A549 (cell line): ENCODE measurements around the gene ZNHIT6. TPM values are rescaled to one million over a fixed set of nuclear protein-coding genes. Genes with fewer than 3 reads are reported as not detected.

Source experiments
- ATAC-seq, 2 experiments: fragments of 200-7000 bp in 1 of 2; fragments of >200 bp in 1 of 2; cut with Nextera tagmentation in 1 of 2; cut with Tn5 transposase in 1 of 2; 3 replicates each; pipeline versions ENCODE4 v1.8.0 to v1.9.1; 2018 to 2020; ENCODE audit warnings: mild to moderate bottlenecking in 1 of 2, moderate library complexity in 1 of 2
- CTCF ChIA-PET: fragments of 300-600 bp; sonication (Branson Sonifier 250); formaldehyde crosslinking; extraction: SDS; loops from one replicate; lab custom pipeline; 2021; ENCODE audit warnings: antibody characterized with exemption, inconsistent platforms; lab: Yijun Ruan, JAX
- POLR2A ChIA-PET: fragments of 350-600 bp; formaldehyde crosslinking; extraction: SDS; loops from one replicate; lab custom pipeline; 2021; ENCODE audit warnings: antibody characterized with exemption, inconsistent platforms; lab: Yijun Ruan, JAX
- DNase-seq, 2 experiments: peaks; one replicate each; pipeline versions ENCODE4 v3.0.0 to v3.0.0-alpha.2; 2011 to 2016; ENCODE audit warnings: low read depth in 1 of 2, low spot score in 1 of 2
- FAIRE-seq: peaks from 2 replicates; lab custom pipeline; 2011; peaks lifted over from hg19 to GRCh38; lab: Jason Lieb, UNC
- H3K27ac ChIP-seq, 2 experiments: fragments of >200 bp; sonication (Bioruptor Twin); formaldehyde crosslinking; 3 replicates each; pipeline ENCODE4 v1.5.1; 2016 to 2017
- H3K4me1 ChIP-seq: fragments of >200 bp; sonication (Bioruptor Twin); formaldehyde crosslinking; 3 replicates; pipeline ENCODE4 v1.6.1; 2016
- H3K4me2 ChIP-seq: fragments of >200 bp; sonication (Bioruptor Twin); formaldehyde crosslinking; 3 replicates; pipeline ENCODE4 v1.6.1; 2016
- H3K4me3 ChIP-seq: fragments of >200 bp; sonication (Bioruptor Twin); formaldehyde crosslinking; 3 replicates; pipeline ENCODE4 v1.5.1; 2016
- H3K9me3 ChIP-seq: fragments of >200 bp; sonication (Bioruptor Twin); formaldehyde crosslinking; 3 replicates; pipeline ENCODE4 v1.6.1; 2016
- CHD4 ChIP-seq: fragments of 200-600 bp; sonication (generic); IDR thresholded peaks from 2 replicates; pipeline ENCODE4 v1.6.1; 2016; ENCODE audit warnings: antibody characterized with exemption, mild to moderate bottlenecking, borderline replicate concordance
- EHF ChIP-seq: fragments of 250-450 bp; sonication (Bioruptor Pico); IDR thresholded peaks from 2 replicates; pipeline ENCODE4 v1.5.0; 2020; ENCODE audit warnings: mild to moderate bottlenecking
- FOSL2 ChIP-seq, 2 experiments: fragments of 450-650 bp in 1 of 2; fragments of >200 bp in 1 of 2; sonication (Bioruptor Twin) in 1 of 2; formaldehyde crosslinking; IDR thresholded peaks; 2 replicates each; pipeline versions ENCODE4 v1.5.0 to v1.6.1; 2016 to 2020; ENCODE audit warnings: mild to moderate bottlenecking in 1 of 2, moderate library complexity in 1 of 2
- HDAC2 ChIP-seq: fragments of 200-600 bp; sonication (generic); IDR thresholded peaks from 2 replicates; pipeline ENCODE4 v1.6.1; 2016
- HOXB5 ChIP-seq: fragments of 250-450 bp; sonication (Bioruptor Pico); IDR thresholded peaks from 2 replicates; pipeline ENCODE4 v1.5.0; 2020; ENCODE audit warnings: mild to moderate bottlenecking, moderate library complexity
- KDM1A ChIP-seq: fragments of 200-600 bp; sonication (generic); IDR thresholded peaks from 2 replicates; pipeline ENCODE4 v1.6.1; 2016; ENCODE audit warnings: low read depth, mild to moderate bottlenecking
- MAFK ChIP-seq: fragments of 450-650 bp; IDR thresholded peaks from 2 replicates; pipeline ENCODE4 v1.6.1; 2014; ENCODE audit not compliant: partially characterized antibody
- NR3C1 ChIP-seq: fragments of >200 bp; sonication (Bioruptor Twin); formaldehyde crosslinking; IDR thresholded peaks from 3 replicates; pipeline ENCODE4 v1.6.1; 2017
- PHF8 ChIP-seq: fragments of 200-600 bp; sonication (generic); IDR thresholded peaks from 2 replicates; pipeline ENCODE4 v1.6.1; 2016; ENCODE audit warnings: low read depth, mild to moderate bottlenecking, antibody characterized with exemption, moderate library complexity, borderline replicate concordance
- RAD21 ChIP-seq, 2 experiments: fragments of >200 bp in 1 of 2; sonication (Bioruptor Twin) in 1 of 2; formaldehyde crosslinking in 1 of 2; IDR thresholded peaks in 1 of 2; conservative IDR thresholded peaks in 1 of 2; 2 replicates in 1 of 2; 3 replicates in 1 of 2; pipeline ENCODE4 v1.6.1; 2012 to 2018; ENCODE audit warnings: inconsistent platforms in 1 of 2
- RARB ChIP-seq: fragments of 250-450 bp; sonication (Bioruptor Pico); IDR thresholded peaks from 2 replicates; pipeline ENCODE4 v1.8.0; 2021; ENCODE audit warnings: mild to moderate bottlenecking, moderate library complexity
- SMC3 ChIP-seq: fragments of >200 bp; sonication (Bioruptor Twin); formaldehyde crosslinking; IDR thresholded peaks from 3 replicates; pipeline ENCODE4 v1.6.1; 2018; ENCODE audit warnings: inconsistent platforms
- ZNF302 ChIP-seq: fragments of 250-450 bp; sonication (Bioruptor Pico); IDR thresholded peaks from 2 replicates; pipeline ENCODE4 v1.9.0; 2021; ENCODE audit warnings: inconsistent platforms, mild to moderate bottlenecking, moderate library complexity
- WGBS: methylation state at CpG from one replicate; pipeline ENCODE4 v1.1.6; 2017; ENCODE audit errors: missing lambda C conversion rate; 5-methylcytosine and 5-hydroxymethylcytosine counted together
- polyA plus RNA-seq, 4 experiments: library from polyadenylated mRNA; depleted of rRNA in 3 of 4; stranded (reverse); fragments of >200 nt; fragmentation: RNase III in 1 of 4; extraction: RNeasy Plus Mini Kit Qiagen cat#74134 plus additional on column Dnase treatment in 1 of 4; gene quantifications; 2 replicates in 3 of 4; 3 replicates in 1 of 4; pipeline ENCODE4 v1.2.3, GENCODE V29; 2011 to 2017
- TF ChIP-seq, protein P1 (sequence below): fragments of 450-650 bp; IDR thresholded peaks from 2 replicates; pipeline ENCODE4 v1.6.1; 2014; ENCODE audit warnings: antibody characterized with exemption
- TF ChIP-seq, protein P2 (sequence below): IDR thresholded peaks from 2 replicates; pipeline ENCODE4 v1.6.1; 2012
- TF ChIP-seq, protein P3 (sequence below): fragments of >200 bp; sonication (Bioruptor Twin); formaldehyde crosslinking; IDR thresholded peaks from 3 replicates; pipeline ENCODE4 v1.5.1; 2016

ZNHIT6 gene
- polyA plus RNA-seq, 2 of the 4 experiments (the other 2 are of a cell fraction) = 20.3 to 31.4 TPM

DNA sequence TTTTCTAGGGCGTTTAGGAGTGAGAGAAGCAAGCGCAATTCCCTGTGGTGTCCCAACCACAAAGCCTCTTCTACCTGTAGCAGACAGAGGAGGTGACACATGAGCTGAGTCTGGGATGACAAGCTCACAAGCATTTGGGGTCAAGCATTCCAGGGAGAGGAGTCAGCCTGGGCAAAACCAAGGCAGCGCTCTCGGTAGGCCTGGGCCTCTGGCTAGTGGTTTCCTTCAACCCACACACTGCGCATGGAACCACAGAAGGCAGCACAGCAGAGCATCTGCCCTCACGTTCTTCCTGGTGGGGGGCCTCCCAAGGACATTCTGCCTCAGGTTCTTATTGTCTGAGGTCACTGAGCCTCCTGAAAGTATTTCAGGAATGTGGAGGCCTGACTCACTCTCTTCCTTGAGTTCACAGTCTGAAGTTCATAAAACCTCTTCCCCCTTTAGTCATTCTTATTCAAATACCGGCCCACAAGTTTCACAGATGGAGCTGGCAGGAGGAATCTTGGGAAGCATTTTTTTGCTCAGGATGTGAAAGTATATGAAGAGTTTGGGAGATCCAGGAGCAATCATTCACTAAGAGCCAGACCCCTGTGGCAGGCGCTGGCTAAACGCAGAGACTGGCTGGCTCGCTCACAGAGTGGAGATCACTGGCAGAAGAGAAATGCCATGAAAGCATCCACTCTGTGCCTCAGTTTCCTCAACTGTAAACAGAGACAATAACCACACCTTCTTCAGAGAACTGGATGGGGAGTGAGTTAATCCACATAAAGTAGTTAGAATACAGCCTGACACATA lies 100.9 kb downstream of the ZNHIT6 start (continued):
- TF ChIP-seq HDAC2 (no peak), MAFK (no peak), ZNF302 (CRISPR knock-in tag) (0 out of 2 replicates have a peak, but pooled peaks have one; percentile 34), HOXB5 (CRISPR knock-in tag) (no peak), FOSL2 (IDR thresholded peaks at IDR 0.05) (peak; percentile 93), FOSL2 (CRISPR knock-in tag; IDR thresholded peaks at IDR 0.05) (peak; percentile 94), NR3C1 (no peak), SMC3 (peak; percentile 21; the same call in 1 of the 3 replicates), PHF8 (no peak), CHD4 (no peak)
- TF ChIP-seq, protein P1, sequence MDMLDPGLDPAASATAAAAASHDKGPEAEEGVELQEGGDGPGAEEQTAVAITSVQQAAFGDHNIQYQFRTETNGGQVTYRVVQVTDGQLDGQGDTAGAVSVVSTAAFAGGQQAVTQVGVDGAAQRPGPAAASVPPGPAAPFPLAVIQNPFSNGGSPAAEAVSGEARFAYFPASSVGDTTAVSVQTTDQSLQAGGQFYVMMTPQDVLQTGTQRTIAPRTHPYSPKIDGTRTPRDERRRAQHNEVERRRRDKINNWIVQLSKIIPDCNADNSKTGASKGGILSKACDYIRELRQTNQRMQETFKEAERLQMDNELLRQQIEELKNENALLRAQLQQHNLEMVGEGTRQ = no peak
- TF ChIP-seq, protein P2, sequence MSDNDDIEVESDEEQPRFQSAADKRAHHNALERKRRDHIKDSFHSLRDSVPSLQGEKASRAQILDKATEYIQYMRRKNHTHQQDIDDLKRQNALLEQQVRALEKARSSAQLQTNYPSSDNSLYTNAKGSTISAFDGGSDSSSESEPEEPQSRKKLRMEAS = peak; percentile 90

DNA sequence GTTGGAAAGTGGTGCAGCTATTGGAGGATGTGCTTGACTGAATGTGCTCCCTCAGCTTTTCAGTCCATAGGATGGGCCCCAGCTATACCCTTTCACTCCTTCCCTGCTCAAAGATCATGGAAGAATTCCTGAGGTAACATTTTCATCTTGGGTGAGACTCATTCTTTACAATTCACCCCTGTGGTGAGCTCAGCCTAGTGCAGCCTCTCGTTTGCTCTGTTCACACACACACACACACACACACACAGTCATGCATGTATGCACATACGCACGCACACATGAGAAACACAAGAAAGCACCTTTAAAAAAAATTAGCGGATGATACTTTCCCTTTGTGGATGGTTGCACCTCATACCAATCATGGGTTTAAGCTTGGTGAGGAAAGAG lies 101.8 kb downstream of the ZNHIT6 start:
- ATAC-seq (peak in 1 of 2 experiments; percentile 3; a peak in 2 of 6 replicates), DNase-seq (peak in 1 of 2 experiments; percentile 35), FAIRE-seq (no peak)
- Histone ChIP-seq H3K27ac (peak overlapping the region; percentile 91 to 92), H3K4me3 (no peak overlapping the region), H3K9me3 (no peaks in the 10 kb centered on the region), H3K4me2 (peak overlapping the region; percentile 69), H3K4me1 (peaks cover 64% of the 10 kb centered on the region)
- WGBS = 87% methylated on average over 4 of the region's 4 CpGs
- POLR2A ChIA-PET = interaction anchor here (0.6 to 2.6 kb wide), 3 partner anchors 21 to 25 kb away, joined by 3 to 25 read pairs (median 21); partner anchors contain the start of gene CCN1
- CTCF ChIA-PET = interaction anchor here (0.6 to 5.7 kb wide), 11 partner anchors 11 to 298 kb away, joined by 3 to 22 read pairs (median 4); no protein-coding TSS in a partner anchor
- no peak for TF ChIP-seq KDM1A
- no peak for TF ChIP-seq RARB (CRISPR knock-in tag)

DNA sequence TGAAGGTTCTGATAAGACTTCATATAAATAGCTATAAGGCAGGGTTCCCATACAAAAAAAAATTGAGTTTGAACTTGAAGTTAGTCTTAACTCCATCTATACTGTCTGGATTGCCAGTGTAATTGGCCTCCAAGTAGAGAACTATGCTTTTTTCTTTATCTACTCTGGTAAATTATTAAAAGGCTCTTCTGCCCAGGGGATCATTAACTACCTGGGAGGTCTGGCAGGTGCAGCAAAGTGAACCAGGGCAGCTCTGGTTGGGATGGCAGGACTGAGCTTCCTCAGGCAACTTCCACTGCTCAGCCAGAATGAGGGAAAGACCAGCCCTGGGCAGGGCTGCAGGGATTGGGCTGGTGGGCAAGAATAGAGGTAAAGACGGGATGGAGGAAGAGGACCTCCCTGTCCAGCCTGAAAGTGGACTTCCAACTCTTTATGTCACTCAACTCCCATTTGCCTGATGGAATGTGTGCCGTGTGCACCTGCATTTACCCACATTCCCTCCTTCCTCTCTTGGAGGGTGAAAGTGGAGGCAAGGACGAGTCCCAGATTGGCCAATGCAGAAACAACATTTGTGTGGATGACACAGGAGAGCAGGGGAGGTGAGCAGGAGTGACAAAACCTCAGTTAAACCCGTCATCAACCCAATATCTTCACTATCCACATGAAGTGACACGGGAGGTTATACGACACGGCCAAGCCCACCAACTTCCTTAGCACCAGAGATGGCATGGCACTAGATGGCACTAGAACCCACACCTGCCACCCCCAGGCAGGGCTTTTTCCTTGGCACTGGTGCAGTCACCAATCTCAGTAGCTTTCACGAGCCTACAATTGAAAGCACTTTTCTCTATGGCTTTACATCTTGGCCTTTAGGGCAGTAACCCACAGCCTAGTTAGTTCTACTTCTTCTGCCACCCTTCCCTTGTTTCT lies 102.5 kb downstream of the ZNHIT6 start:
- peak overlapping the region; percentile 91 to 92 for H3K27ac ChIP-seq
- H3K4me1 ChIP-seq = peaks cover 57% of the 10 kb centered on the region
- H3K9me3 ChIP-seq = no peaks in the 10 kb centered on the region
- no peak for FAIRE-seq
- POLR2A ChIA-PET = interaction anchor here (0.6 to 2.6 kb wide), 3 partner anchors 21 to 24 kb away, joined by 3 to 25 read pairs (median 21); partner anchors contain the start of gene CCN1
- TF ChIP-seq, protein P3, sequence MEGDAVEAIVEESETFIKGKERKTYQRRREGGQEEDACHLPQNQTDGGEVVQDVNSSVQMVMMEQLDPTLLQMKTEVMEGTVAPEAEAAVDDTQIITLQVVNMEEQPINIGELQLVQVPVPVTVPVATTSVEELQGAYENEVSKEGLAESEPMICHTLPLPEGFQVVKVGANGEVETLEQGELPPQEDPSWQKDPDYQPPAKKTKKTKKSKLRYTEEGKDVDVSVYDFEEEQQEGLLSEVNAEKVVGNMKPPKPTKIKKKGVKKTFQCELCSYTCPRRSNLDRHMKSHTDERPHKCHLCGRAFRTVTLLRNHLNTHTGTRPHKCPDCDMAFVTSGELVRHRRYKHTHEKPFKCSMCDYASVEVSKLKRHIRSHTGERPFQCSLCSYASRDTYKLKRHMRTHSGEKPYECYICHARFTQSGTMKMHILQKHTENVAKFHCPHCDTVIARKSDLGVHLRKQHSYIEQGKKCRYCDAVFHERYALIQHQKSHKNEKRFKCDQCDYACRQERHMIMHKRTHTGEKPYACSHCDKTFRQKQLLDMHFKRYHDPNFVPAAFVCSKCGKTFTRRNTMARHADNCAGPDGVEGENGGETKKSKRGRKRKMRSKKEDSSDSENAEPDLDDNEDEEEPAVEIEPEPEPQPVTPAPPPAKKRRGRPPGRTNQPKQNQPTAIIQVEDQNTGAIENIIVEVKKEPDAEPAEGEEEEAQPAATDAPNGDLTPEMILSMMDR = peak; percentile 29; the same call in 2 of the 3 replicates
- peak; percentile 19; the same call in 1 of the 3 replicates for TF ChIP-seq SMC3
- TF ChIP-seq EHF (CRISPR knock-in tag) = no peak
- TF ChIP-seq RAD21 (conservative IDR thresholded peaks at IDR 0.05 in 1 of 2, IDR thresholded peaks at IDR 0.05 in 1 of 2) = peak in 1 of 2 experiments; percentile 61; a peak in 3 of 5 replicates
- TF ChIP-seq, all 56 proteins: peak for 3
- CTCF ChIA-PET = interaction anchor here (0.9 to 5.7 kb wide), 9 partner anchors 10 to 298 kb away, joined by 3 to 22 read pairs (median 4); no protein-coding TSS in a partner anchor
- peak in 1 of 2 experiments; percentile 51 for DNase-seq
- ATAC-seq = peak in 1 of 2 experiments; percentile 34; a peak in 3 of 6 replicates
- peak overlapping the region; percentile 44 for H3K4me2 ChIP-seq
- WGBS = 70% methylated on average over 6 of the region's 8 CpGs
- H3K4me3 ChIP-seq = no peak overlapping the region
